Regular cardiac myocyte (primary cell): Measurements from ENCODE around the gene SHLD2. TPM values are rescaled to one million over a fixed set of nuclear protein-coding genes. Genes with fewer than 3 reads are reported as not detected.

ENCODE experiments used
- total RNA-seq: library from RNA; depleted of rRNA; stranded (reverse); fragments of >200 nt; gene quantifications from 2 replicates; pipeline ENCODE4 v1.2.3, GENCODE V29; 2014

The SHLD2 gene
- total RNA-seq: 25.7 and 31.6 TPM in 2 replicates

DNA sequence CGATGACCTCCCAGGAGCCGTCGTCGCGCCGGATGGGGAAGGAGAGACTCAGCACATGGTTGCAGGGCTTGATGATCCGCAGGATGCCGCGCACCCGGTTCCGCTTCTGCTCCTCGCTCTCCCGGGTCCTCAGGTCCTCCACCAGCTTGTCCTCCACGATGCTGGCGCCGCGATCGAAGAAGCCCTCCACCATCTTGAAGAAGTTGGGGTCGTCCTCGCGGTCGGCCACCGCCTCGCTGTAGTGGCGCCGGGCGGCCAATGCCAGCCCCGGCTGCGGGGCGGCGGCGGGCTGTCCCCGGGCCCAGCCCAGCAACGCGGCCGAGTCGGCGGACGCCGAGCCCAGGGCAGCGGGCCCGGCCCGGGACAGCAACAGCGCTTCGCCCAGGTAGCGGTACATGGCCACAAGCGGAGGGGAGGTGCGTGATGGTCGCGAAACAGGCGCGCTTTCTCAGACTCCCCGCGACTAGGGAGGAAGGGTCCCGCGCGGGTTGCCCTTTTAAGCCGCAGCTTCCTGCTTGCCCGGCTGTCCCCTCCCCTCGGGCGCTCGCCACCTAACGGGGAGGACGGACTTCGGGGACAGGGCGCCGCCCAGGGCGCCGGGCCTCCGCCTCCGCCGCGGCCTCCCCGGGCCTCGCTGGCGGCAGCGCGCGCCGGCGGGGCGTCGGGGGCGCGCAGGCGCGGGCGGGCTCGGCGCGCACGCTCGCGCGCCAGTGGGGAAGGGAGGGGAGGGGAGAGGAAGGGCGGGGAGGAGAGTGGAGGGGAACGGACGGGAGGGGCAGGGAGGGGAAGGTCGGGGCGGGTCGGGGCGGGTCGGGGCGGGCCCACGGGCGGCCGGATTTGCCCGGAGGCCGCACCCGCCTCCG, at the start of gene SHLD2, which contains the start of gene GLUD1:
TSS of gene SHLD2 (plus strand) at position 834 of the 863 bp plus-strand sequence. CDS start 56,149 bp downstream, outside the sequence.
TSS of gene GLUD1 (minus strand) at position 471 of the 863 bp plus-strand sequence. CDS start at position 397, 74 bp downstream.

DNA sequence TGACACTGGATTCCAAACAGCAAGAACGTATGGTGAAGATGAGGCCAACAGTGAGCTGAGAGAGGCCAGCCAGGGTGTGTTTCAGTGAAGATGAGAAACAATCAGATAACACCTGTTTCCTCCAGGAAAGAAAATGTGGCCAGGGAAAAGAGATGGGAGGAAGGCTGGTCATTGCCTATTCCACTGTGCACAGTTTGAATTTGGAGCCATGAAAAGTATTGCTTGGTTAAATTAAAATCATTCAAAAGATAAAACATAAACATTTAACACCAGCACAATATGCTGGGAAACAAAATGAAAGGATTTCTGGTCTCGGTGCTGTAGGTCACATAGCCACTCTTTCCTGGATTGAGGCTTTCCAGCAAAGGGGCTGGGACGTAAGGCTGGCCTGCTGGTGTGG, 130.1 kb downstream of the SHLD2 start, which contains the start of gene NUTM2A:
TSS of gene NUTM2A (plus strand) at position 301 of the 400 bp plus-strand sequence. CDS start 383 bp downstream, outside the sequence.

Other genes starting within 250 kb of the SHLD2 start
- gene MMRN2, start 137.6 kb upstream of the SHLD2 start, total RNA-seq: 5.4 and 9.0 TPM in 2 replicates
- 26.3 and 36.1 TPM in 2 replicates for gene SNCG, start 136.6 kb upstream of the SHLD2 start, total RNA-seq
- gene ADIRF, start 126.7 kb upstream of the SHLD2 start, total RNA-seq: 29.3 and 69.4 TPM in 2 replicates
- not detected in 2 replicates for gene FAM25A, start 74.9 kb upstream of the SHLD2 start, total RNA-seq
- gene GLUD1, start 363 bp upstream of the SHLD2 start, total RNA-seq: 227 and 276 TPM in 2 replicates
- 0.28 and 0.58 TPM in 2 replicates for gene NUTM2A, start 130.2 kb downstream of the SHLD2 start, total RNA-seq